K562 (cell line): ENCODE results near the gene PHF1. TPM values are rescaled to one million over a fixed set of nuclear protein-coding genes. Genes with fewer than 3 reads are reported as not detected.
A peak's percentile ranks its signal among the peaks of the same experiment; 100 is the strongest.

Source experiments
- CCNT2 ChIP-seq: IDR thresholded peaks from 2 replicates; pipeline ENCODE4 v1.6.1; 2011; ENCODE audit warnings: borderline replicate concordance, low read depth, mild to moderate bottlenecking, moderate library complexity, mixed read lengths, low read length; ENCODE audit not compliant: insufficient read length; ENCODE audit errors: extremely low read depth
- CREB1 ChIP-seq, 2 experiments: sonication (generic) in 1 of 2; formaldehyde crosslinking in 1 of 2; IDR thresholded peaks; 2 replicates each; pipeline versions ENCODE4 v1.6.1 to v1.8.0; 2012 to 2022; ENCODE audit warnings: inconsistent platforms in 1 of 2, mild to moderate bottlenecking in 1 of 2, missing genetic modification reagents in 1 of 2, moderate library complexity in 1 of 2
- DDX20 ChIP-seq: fragments of 450-650 bp; IDR thresholded peaks from 2 replicates; pipeline ENCODE4 v1.6.1; 2016; ENCODE audit warnings: missing genetic modification characterization, low read depth, mild to moderate bottlenecking, missing compliant biosample characterization, moderate library complexity
- HNRNPLL ChIP-seq: fragments of 200-400 bp; formaldehyde crosslinking; IDR thresholded peaks from 2 replicates; pipeline ENCODE4 v1.6.1; 2017; ENCODE audit warnings: low read length, low read depth, mild to moderate bottlenecking; ENCODE audit not compliant: poor library complexity, severe bottlenecking
- KAT7 ChIP-seq: sonication (generic); formaldehyde crosslinking; IDR thresholded peaks from 2 replicates; pipeline ENCODE4 v1.8.0; 2022; ENCODE audit warnings: missing genetic modification reagents, mild to moderate bottlenecking, borderline replicate concordance
- LEF1 ChIP-seq: fragments of 450-650 bp; IDR thresholded peaks from 2 replicates; pipeline ENCODE4 v1.6.1; 2016; ENCODE audit warnings: mild to moderate bottlenecking
- MECOM ChIP-seq: fragments of 250-450 bp; sonication (Bioruptor Pico); IDR thresholded peaks from 2 replicates; pipeline ENCODE4 v1.8.0; 2022; ENCODE audit warnings: inconsistent platforms
- MIER1 ChIP-seq: fragments of 450-650 bp; IDR thresholded peaks from 2 replicates; pipeline ENCODE4 v1.6.1; 2016; ENCODE audit warnings: antibody characterized with exemption, mild to moderate bottlenecking, low read depth
- MXD1 ChIP-seq: fragments of 250-450 bp; sonication (Bioruptor Pico); IDR thresholded peaks from 2 replicates; pipeline ENCODE4 v1.8.0; 2021; ENCODE audit warnings: borderline replicate concordance, mild to moderate bottlenecking, moderate library complexity; ENCODE audit not compliant: poor library complexity, severe bottlenecking
- NR2C1 ChIP-seq, 2 experiments: fragments of 450-650 bp; IDR thresholded peaks; 2 replicates each; pipeline ENCODE4 v1.6.1; 2017; ENCODE audit warnings: mild to moderate bottlenecking in 2 of 2, antibody characterized with exemption in 1 of 2, inconsistent platforms in 1 of 2, missing compliant biosample characterization in 1 of 2, missing genetic modification characterization in 1 of 2
- YBX1 ChIP-seq: fragments of 450-650 bp; IDR thresholded peaks from 2 replicates; pipeline ENCODE4 v1.7.1; 2016; ENCODE audit warnings: mild to moderate bottlenecking
- ZKSCAN3 ChIP-seq: fragments of 250-450 bp; sonication (Bioruptor Pico); IDR thresholded peaks from 2 replicates; pipeline ENCODE4 v1.4.0; 2020
- ZNF239 ChIP-seq: fragments of 250-450 bp; sonication (Bioruptor Pico); IDR thresholded peaks from 2 replicates; pipeline ENCODE4 v1.4.0; 2020; ENCODE audit warnings: mild to moderate bottlenecking
- ZNF274 ChIP-seq: IDR thresholded peaks from 2 replicates; pipeline ENCODE4 v1.6.1; 2011; ENCODE audit warnings: low read depth, mild to moderate bottlenecking, low read length, moderate library complexity, borderline replicate concordance
- ZNF431 ChIP-seq: sonication (generic); formaldehyde crosslinking; IDR thresholded peaks from 2 replicates; pipeline ENCODE4 v1.8.0; 2022; ENCODE audit warnings: mild to moderate bottlenecking, missing genetic modification reagents
- ZNF512 ChIP-seq: IDR thresholded peaks from 2 replicates; pipeline ENCODE4 v1.6.1; 2016; ENCODE audit warnings: missing genetic modification characterization, missing compliant biosample characterization
- ZNF707 ChIP-seq: fragments of 250-450 bp; sonication (Bioruptor Pico); conservative IDR thresholded peaks from 2 replicates; pipeline ENCODE4 v1.8.0; 2022; ENCODE audit warnings: inconsistent platforms, mild to moderate bottlenecking, moderate library complexity
- ZNF785 ChIP-seq: fragments of 250-450 bp; sonication (Bioruptor Pico); IDR thresholded peaks from 2 replicates; pipeline ENCODE4 v1.4.0; 2020; ENCODE audit warnings: mild to moderate bottlenecking
- polyA plus RNA-seq, 8 experiments: library from polyadenylated mRNA; depleted of rRNA in 4 of 8; stranded (reverse) in 5 of 8; unstranded in 3 of 8; fragments of >200 nt; fragmentation: Nextera tagmentation in 2 of 8; fragmentation: Illumina TruSeq in 1 of 8; extraction: Ambion mirVana in 2 of 8; extraction: Trizol in 1 of 8; gene quantifications; 2 replicates each; pipeline versions ENCODE4 v1.2.1 to v1.2.3, GENCODE V29; 2011 to 2014; ENCODE audit warnings: inconsistent platforms in 1 of 8, missing spikeins in 1 of 8
- total RNA-seq, 7 experiments: library from RNA; depleted of rRNA in 6 of 7; stranded (reverse); fragments of >200 nt in 6 of 7; fragmentation: Illumina TruSeq in 2 of 7; extraction: Trizol in 2 of 7; gene quantifications; 2 replicates each; pipeline versions ENCODE4 v1.2.1 to v1.2.3, GENCODE V29; 2011 to 2021; ENCODE audit warnings: low replicate concordance in 1 of 7
- TF ChIP-seq, protein P1 (sequence below): fragments of 250-450 bp; sonication (Bioruptor Pico); IDR thresholded peaks from 2 replicates; pipeline ENCODE4 v1.8.0; 2022; ENCODE audit warnings: moderate library complexity, mild to moderate bottlenecking, inconsistent platforms
- TF ChIP-seq, protein P2 (sequence below): fragments of 250-450 bp; sonication (Bioruptor Pico); IDR thresholded peaks from 2 replicates; pipeline ENCODE4 v1.5.1; 2021; ENCODE audit warnings: mild to moderate bottlenecking
- TF ChIP-seq, protein P3 (sequence below): sonication (generic); formaldehyde crosslinking; IDR thresholded peaks from 2 replicates; pipeline ENCODE4 v1.8.1; 2023; ENCODE audit warnings: mild to moderate bottlenecking, missing genetic modification reagents

Gene PHF1
- total and polyA plus RNA-seq, 9 of the 15 experiments (the other 6 are each of a cell fraction or from before 2014, with no cell fraction given) = 3.7 to 64.2 (median 33.7) TPM

DNA sequence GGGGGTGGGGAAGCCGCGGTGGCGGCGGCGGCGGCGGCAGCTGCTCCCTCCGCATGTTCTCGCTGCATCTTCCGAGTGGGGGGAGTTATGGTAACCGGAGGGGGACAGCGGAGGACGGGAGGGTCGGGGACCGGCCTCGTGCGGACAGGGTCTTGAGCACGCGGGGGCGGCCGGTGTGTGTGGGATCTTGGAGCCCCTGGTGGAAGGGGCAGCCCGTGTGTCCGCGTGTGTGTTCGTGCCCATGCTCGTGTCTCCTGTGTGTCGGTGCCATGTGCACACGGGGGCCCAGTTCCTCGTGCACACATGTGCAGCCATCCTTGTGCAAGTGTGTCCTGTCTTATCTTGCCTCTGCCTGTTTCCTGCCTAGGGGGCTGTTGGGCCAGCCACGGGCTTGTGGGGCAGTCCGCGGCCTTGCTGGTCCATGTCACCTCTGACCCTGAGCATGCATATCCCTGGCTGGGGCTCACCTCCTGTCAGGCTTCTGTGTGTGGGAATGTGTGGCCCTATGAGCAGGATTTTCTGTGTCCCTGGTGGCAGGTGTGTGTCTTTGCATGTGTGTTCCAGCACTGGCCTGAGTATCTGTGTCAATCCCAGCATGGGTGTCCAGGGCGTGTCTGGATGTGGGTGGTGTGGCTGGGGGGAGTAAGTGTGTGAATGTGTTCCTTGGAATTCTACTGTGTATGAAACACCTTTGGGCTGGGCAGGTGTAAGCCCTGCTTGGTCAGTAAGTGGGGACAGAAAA, 17.6 kb downstream of the PHF1 start (continued):
- TF ChIP-seq, protein P1, sequence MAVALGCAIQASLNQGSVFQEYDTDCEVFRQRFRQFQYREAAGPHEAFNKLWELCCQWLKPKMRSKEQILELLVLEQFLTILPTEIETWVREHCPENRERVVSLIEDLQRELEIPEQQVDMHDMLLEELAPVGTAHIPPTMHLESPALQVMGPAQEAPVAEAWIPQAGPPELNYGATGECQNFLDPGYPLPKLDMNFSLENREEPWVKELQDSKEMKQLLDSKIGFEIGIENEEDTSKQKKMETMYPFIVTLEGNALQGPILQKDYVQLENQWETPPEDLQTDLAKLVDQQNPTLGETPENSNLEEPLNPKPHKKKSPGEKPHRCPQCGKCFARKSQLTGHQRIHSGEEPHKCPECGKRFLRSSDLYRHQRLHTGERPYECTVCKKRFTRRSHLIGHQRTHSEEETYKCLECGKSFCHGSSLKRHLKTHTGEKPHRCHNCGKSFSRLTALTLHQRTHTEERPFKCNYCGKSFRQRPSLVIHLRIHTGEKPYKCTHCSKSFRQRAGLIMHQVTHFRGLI (CRISPR knock-in tag) = no peak
- TF ChIP-seq MXD1 (CRISPR knock-in tag) (no peak), LEF1 (peak; percentile 54; the same call in 1 of the 2 replicates), HNRNPLL (no peak), KAT7 (0 out of 2 replicates have a peak, but pooled peaks have one; percentile 67), ZNF239 (CRISPR knock-in tag) (no peak), ZNF785 (CRISPR knock-in tag) (no peak), NR2C1 (IDR thresholded peaks at IDR 0.05) (peak; percentile 85), NR2C1 (tag; IDR thresholded peaks at IDR 0.05) (peak; percentile 90), ZNF431 (CRISPR knock-in tag) (peak; percentile 96), CCNT2 (no peak), ZNF512 (tag) (no peak), MECOM (no peak), ZNF707 (no peak), DDX20 (tag) (no peak), ZKSCAN3 (CRISPR knock-in tag) (no peak; the same call in 1 of the 2 replicates), CREB1 (IDR thresholded peaks at IDR 0.05) (no peak), CREB1 (CRISPR knock-in tag; IDR thresholded peaks at IDR 0.05) (peak; percentile 82), MIER1 (0 out of 2 replicates have a peak, but pooled peaks have one; percentile 31), YBX1 (0 out of 2 replicates have a peak, but pooled peaks have one; percentile 84), ZNF274 (no peak)
- TF ChIP-seq, protein P2, sequence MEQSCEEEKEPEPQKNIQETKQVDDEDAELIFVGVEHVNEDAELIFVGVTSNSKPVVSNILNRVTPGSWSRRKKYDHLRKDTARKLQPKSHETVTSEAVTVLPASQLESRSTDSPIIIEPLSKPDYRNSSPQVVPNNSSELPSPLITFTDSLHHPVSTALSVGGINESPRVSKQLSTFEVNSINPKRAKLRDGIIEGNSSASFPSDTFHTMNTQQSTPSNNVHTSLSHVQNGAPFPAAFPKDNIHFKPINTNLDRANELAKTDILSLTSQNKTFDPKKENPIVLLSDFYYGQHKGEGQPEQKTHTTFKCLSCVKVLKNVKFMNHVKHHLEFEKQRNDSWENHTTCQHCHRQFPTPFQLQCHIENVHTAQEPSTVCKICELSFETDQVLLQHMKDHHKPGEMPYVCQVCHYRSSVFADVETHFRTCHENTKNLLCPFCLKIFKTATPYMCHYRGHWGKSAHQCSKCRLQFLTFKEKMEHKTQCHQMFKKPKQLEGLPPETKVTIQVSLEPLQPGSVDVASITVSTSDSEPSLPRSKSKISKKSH (CRISPR knock-in tag) = no peak
- TF ChIP-seq, protein P3, sequence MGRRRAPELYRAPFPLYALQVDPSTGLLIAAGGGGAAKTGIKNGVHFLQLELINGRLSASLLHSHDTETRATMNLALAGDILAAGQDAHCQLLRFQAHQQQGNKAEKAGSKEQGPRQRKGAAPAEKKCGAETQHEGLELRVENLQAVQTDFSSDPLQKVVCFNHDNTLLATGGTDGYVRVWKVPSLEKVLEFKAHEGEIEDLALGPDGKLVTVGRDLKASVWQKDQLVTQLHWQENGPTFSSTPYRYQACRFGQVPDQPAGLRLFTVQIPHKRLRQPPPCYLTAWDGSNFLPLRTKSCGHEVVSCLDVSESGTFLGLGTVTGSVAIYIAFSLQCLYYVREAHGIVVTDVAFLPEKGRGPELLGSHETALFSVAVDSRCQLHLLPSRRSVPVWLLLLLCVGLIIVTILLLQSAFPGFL (CRISPR knock-in tag) = no peak
